Right kidney (tissue), 1 donor: ENCODE data around the gene KLF15.

Source experiments
- DNase-seq: peaks from one replicate; pipeline ENCODE4 v3.0.0-alpha.2; 2016

Gene KLF15

GRCh38 chr3:126320517-126321293 lies 36.5 kb downstream of the KLF15 start:
- no peak for DNase-seq

DNA sequence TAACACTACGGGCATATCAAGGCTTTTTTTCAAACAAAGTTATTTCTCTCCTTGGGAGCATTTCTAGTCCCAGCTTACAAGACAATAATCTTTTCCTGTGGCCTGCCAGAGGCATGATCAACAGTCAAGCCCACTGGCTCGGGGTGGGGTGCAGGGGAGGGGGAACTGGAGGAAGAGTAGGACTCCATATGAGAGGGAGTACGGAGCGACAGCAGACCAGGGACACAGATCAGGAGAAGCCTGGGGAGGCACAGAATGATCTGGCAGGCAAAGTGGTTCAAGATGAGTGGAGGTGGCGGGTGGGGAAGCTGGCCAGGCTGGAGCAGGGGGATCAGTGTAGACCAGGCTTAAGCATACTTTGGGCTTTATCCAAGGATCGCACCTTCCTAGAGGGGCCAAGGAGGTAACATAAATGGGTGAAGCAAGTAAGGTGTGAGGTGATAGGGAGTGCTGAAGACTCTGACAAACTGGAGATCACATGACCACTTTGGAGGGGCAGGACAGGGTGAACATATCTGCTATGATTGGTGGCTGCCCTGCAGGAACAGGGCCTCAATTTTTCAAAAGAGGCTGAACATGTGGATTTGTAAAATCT lies 37.4 kb downstream of the KLF15 start:
- DNase-seq, result no peak

GRCh38 chr3:126317029-126317996 lies 39.9 kb downstream of the KLF15 start:
- no peak for DNase-seq

DNA sequence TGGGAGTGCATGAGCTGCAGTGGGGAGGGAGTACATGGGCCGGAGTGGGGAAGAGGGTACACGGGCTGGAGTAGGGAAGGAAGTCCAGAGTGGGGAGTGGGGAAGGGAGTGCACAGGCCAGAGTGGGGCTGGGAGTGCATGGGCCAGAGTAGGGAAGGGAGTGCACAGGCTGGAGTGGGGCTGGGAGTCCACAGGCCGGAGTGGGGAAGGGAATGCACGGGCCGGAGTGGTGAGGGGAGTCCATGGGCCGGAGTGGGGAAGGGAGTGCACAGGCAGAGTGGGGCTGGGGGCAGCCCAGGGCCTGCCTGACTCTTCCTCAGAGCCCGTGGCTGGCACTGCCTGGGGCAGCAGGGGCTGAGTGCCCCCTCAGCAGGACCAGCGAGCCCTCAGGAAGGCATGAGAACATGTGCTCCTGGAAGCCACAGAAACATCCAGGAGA lies 40.7 kb downstream of the KLF15 start:
- DNase-seq, result no peak

DNA sequence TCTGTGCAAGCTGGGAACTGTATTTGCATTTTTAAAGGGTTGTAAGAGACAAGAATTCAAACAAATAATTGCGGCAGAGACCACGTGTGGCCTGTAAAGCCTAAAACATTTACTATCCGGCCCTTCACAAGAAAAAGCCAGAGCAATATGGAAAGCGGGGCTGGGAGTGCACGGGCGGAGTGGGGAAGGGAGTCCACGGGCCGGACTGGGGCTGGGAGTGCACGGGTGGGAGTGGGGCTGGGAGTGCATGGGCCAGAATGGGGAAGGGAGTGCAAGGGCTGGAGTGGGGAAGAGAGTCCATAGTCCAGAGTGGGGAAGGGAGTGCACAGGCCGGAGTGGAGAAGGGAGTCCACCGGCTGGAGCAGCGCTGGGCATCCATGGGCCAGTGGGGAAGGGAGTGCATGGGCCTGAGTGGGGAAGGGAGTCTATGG lies 41.2 kb downstream of the KLF15 start:
- no peak for DNase-seq

DNA sequence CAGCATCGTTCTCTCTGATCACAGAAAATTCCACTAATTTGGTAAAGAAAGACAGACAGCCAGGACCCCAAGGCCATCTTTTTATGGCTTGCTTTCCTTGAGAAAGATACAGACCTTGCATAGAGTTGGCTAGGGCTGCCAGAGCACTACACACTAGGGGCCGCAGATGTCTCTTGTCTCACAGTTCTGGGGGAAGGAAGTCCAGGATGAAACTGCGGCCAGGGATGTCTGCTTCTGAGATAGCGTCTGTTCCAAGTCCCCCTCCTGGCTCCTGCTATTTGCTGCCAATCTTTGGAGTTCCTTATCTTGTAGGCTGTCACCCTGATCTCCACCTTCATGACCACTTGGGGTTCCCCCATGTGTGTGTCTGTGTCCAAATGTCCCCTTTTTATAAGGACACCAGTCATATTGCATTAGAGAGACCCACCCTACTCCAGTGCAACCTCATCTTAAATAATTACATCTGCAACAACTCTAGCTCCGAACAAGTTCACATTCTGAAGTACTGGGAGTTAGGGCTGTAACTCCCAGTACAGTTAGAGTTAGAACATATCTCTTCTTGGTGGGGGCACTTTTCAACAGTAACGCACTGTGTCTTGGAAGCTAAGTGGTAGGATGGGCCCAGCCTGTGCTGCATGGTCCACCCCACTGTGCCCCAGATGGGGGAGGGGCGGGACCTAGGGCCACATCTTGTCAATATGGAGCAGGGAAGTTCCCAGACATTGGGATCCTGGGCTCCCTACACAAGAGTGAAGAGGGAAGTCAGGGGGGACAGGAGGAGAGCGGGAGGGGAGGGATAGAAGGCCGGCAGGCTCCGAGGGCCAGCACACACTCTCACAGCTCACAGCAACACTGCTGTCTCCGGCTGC lies 42.2 kb downstream of the KLF15 start:
- DNase-seq, result no peak

DNA sequence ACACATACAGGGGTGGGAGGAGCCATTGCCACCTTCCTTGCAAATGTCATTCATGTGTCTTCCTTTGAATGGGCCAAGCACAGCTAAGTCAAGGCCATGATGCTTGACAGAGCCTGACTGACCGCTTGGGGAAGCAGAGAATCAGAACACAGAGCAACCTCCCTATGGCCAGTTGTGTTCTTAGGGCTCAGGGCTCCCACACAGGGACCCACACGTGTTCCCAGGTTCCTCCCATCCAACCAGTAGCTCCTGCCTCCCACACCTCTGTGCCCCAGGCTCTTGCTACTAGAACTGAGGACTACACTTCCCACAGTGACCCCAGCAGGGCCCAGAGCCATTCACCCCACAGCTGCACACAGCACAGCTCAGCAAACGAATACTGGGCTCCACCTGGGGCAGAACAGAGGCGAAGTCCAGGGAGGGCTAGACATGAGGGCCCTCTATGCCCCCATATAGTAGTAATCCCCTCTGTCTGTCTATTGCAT lies 42.9 kb downstream of the KLF15 start:
- DNase-seq, result no peak

DNA sequence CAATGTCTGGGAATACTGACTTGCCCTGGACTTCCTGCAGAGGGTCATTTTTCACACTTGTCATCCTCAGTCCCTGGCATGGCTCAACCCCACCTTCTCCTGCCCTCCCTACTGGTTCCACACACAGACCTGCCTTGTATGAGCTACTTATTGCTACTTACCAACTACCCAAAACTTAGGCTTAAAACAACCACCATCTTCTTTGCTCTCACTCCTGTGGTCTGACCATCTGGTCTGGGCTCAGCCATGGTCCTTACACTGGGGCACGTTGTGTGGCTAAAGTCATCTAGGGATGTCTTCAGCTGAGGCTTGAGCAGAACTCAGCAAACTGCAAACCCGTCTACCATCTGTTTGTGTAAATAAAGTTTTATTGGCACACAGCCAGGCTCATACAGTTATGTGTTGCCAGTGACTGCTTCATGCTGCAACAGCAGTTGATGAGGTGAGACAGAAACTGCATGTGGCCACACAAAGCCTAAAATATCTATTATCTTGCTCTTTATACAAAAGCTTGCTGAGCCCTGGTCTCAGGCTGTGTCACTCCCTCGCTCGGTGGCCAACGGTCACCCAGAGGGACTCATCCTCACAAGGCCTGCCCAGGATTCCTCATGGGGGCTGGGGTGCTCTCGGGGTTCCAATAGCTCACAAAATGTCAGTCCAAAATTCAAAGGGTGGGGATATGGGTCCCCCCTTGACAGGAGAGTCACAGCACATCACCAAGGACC lies 43.5 kb downstream of the KLF15 start:
- no peak for DNase-seq

- no peak for DNase-seq
These were observed 44.0 kb downstream of the KLF15 start for GRCh38 chr3:126313166-126313565.

- DNase-seq, result no peak
These were observed 44.9 kb downstream of the KLF15 start for GRCh38 chr3:126312341-126312740.

GRCh38 chr3:126311338-126311978 lies 45.8 kb downstream of the KLF15 start:
- DNase-seq, result no peak

- no peak for DNase-seq
These were observed 46.4 kb downstream of the KLF15 start for GRCh38 chr3:126310816-126311215.

DNA sequence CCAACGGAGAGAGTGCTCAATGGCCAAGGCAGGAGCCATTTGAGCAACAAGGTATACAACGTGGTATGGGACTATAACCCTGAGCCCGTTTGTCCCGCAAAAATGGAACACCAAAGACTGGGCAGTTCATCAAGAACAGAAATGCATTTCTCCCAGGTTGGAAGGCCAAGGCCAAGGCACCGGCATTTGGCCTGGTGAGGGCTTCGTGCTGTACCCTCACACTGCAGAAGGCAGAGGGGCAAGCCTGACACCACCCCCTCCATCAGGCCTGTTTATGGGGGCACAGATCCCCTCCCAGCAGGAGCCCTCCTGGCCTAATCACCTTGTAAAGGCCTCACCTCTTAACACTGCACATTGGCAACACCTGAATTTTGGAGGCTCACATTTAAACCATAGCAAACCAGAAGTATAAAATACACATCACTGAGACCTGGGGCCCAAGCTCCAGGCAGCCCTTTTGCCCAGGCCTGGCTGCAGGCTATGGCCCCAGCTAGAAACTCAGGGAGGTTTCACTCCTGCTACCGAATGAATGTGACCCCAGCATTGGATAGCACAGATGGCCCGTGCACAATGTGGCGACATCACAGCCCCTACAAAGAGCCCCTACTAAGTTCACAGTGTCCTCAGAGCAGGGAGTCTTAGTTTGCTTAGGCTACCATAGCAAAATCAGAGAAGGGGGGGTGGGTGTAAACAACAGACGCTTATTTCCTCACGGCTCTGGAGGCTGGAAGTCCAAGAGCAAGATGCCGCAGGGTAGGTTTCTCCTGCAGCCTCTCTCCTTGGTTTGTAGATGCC lies 47.1 kb downstream of the KLF15 start:
- DNase-seq, result no peak

- no peak for DNase-seq
These were observed 48.0 kb downstream of the KLF15 start for GRCh38 chr3:126309165-126309564.

DNA sequence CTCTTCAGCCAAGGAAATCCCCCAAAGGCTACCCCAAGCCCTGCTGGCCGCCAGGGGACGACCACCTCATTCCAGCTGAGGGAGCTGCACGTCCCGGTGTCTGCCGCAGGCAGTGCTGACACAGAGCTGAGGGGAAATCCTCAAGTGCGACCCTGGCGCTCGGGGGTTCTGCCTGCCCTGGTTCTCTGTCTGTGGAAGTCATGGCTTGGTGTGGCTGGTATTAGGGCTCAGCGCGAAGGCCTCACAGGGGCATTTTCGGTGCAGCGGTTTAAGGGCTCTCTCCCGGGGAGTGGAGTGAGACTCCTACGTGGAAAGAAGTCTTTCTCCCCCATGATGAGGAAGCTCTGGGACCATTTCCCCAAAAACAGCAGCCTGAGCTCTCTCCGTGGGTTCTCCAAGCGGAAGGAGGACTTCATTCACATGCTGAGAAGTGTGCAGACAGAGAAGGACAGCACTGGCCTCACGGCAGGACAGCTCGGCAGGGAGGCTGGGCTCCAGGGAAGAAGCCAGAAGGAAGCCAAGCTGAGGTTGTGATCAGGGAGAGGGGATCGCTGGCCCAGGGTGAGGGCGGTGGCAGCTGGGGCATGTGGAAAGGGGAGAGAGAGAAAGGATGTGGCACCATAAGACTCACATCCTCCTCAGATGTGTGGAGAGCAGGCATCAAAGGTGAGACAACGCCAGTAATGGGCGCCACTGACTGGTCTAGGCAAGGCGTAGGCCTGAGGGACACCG lies 48.6 kb downstream of the KLF15 start:
- DNase-seq, result no peak

DNA sequence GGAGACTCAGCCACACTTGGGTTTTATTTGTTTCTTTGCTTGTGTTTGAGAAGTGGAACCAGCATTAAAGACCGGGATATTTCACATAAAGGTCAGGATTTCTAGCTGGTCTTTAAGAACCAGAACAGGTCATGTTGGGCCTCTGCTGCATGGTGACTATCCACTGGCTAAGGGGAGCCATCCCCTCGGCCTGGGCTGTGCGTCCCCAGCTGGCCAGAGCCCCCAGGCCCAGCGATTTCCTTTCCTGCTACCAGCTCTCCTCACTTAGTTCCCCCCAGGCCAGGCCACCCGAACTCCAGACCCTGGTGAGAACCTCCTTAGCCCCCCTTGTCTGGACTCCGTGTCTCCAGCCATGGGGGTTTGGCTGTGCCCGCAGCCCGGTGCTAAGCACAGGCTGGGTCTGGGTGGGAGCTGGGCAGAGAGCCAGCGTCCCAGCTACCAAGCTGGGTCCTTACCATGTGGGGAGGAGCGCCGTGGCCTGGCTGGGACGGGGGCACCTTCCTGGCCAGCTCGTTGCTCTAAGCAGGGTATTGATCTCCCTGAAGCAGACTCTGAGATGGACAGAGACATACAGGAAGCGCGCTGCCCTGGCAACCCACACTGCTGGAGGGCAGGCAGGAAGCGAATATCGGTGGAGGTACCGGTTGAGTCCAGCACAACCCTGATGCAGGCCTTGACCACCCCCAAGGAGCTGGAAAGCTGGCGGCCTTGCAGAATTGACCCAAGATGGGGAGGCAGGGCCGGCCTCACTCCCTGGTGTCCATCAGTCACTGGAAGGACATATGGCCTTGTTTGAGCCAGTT lies 49.4 kb downstream of the KLF15 start:
- DNase-seq, result no peak

DNA sequence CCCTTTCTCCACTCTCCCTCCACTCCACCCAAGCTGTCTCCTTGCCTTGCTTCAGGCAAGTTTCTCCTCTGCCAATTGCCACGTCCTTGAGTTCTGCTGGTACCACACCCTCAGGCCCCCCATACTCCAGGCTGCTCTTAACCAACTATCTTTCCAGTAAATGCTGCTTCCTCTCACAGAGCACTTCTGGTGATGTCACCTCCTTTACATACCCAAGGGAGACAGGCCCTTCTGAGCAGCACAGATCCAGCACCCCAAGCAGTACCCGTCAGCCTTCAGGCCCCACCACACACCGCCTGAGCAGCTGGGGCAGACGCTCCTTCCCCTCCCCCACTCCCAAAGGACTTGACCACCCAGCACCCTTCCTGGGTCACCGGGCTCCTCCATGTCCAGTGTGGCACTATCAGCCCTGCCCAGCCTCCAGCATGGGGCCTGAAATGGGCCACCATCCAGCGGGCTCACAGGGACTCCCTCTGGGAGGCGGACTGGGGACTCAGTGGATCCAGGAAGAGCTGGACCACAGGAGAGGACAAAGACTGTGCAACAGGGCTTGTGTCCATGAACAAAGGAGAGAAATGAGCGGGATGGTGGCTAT lies 50.2 kb downstream of the KLF15 start:
- no peak for DNase-seq

GRCh38 chr3:126306397-126306796 lies 50.8 kb downstream of the KLF15 start:
- DNase-seq, result no peak
